WTC11 (cell line): ENCODE results near the gene HIPK3. TPM values are rescaled to one million over a fixed set of nuclear protein-coding genes. Genes with fewer than 3 reads are reported as not detected.

Experiments
- ATAC-seq: fragments of 200-7000 bp; cut with Tn5 transposase; 2 replicates; pipeline ENCODE4 v1.10.0; 2021; ENCODE audit warnings: mild to moderate bottlenecking, moderate library complexity
- CTCF ChIA-PET: fragments of 300-600 bp; sonication (Branson Sonifier 250); formaldehyde crosslinking; loops from one replicate; lab custom pipeline; 2021; ENCODE audit warnings: antibody characterized with exemption; lab: Charles Lee
- POLR2A ChIA-PET: fragments of 350-600 bp; sonication (Branson Sonifier 250); formaldehyde crosslinking; loops from one replicate; lab custom pipeline; 2021; ENCODE audit warnings: antibody characterized with exemption; lab: Charles Lee
- DNase-seq: peaks from one replicate; pipeline ENCODE4 v3.0.0; 2021; ENCODE audit warnings: low spot score
- H3K27ac Mint-ChIP-seq: 2 replicates; pipeline ENCODE4 v1.8.0; 2021; ENCODE audit warnings: mixed read lengths
- H3K27me3 Mint-ChIP-seq: 2 replicates; pipeline ENCODE4 v1.8.0; 2021; ENCODE audit warnings: low read depth, mild to moderate bottlenecking, moderate library complexity, mixed read lengths
- H3K36me3 Mint-ChIP-seq: 2 replicates; pipeline ENCODE4 v1.8.0; 2021; ENCODE audit warnings: mixed read lengths
- H3K4me1 Mint-ChIP-seq: 2 replicates; pipeline ENCODE4 v1.8.0; 2022; ENCODE audit warnings: mixed read lengths
- H3K4me3 Mint-ChIP-seq: 2 replicates; pipeline ENCODE4 v1.8.0; 2021; ENCODE audit warnings: mild to moderate bottlenecking, moderate library complexity, mixed read lengths
- H3K9me3 Mint-ChIP-seq: 2 replicates; pipeline ENCODE4 v1.8.0; 2021; ENCODE audit warnings: mixed read lengths
- ATF2 ChIP-seq: sonication (generic); formaldehyde crosslinking; IDR thresholded peaks from 2 replicates; pipeline ENCODE4 v1.8.1; 2022; ENCODE audit warnings: low read depth, missing genetic modification reagents, borderline replicate concordance
- CDX4 ChIP-seq: fragments of 250-450 bp; sonication (Bioruptor Pico); IDR thresholded peaks from 2 replicates; pipeline ENCODE4 v1.9.0; 2021; ENCODE audit warnings: moderate library complexity, mild to moderate bottlenecking, inconsistent platforms, borderline replicate concordance
- E2F4 ChIP-seq: sonication (generic); formaldehyde crosslinking; IDR thresholded peaks from 2 replicates; pipeline ENCODE4 v1.8.1; 2022; ENCODE audit warnings: low read depth, mild to moderate bottlenecking, moderate library complexity, missing genetic modification reagents, borderline replicate concordance
- EMX1 ChIP-seq: fragments of 250-450 bp; sonication (Bioruptor Pico); IDR thresholded peaks from 2 replicates; pipeline ENCODE4 v1.8.0; 2021; ENCODE audit warnings: mild to moderate bottlenecking
- FOXK1 ChIP-seq: sonication (generic); formaldehyde crosslinking; IDR thresholded peaks from 2 replicates; pipeline ENCODE4 v1.8.0; 2022; ENCODE audit warnings: mild to moderate bottlenecking, moderate library complexity, missing genetic modification reagents
- IRF1 ChIP-seq: sonication (generic); formaldehyde crosslinking; IDR thresholded peaks from 2 replicates; pipeline ENCODE4 v1.8.0; 2023; ENCODE audit warnings: missing genetic modification reagents
- NR1H2 ChIP-seq: sonication (generic); formaldehyde crosslinking; IDR thresholded peaks from 2 replicates; pipeline ENCODE4 v1.9.0; 2021; ENCODE audit warnings: mild to moderate bottlenecking, moderate library complexity, missing genetic modification reagents
- NR3C1 ChIP-seq: sonication (generic); formaldehyde crosslinking; conservative IDR thresholded peaks from 2 replicates; pipeline ENCODE4 v1.8.1; 2023; ENCODE audit warnings: low read depth, mild to moderate bottlenecking, missing genetic modification reagents
- USF2 ChIP-seq: sonication (generic); formaldehyde crosslinking; IDR thresholded peaks from 2 replicates; pipeline ENCODE4 v1.8.1; 2023; ENCODE audit warnings: mild to moderate bottlenecking, missing genetic modification reagents, moderate library complexity
- ZBTB21 ChIP-seq: sonication (generic); formaldehyde crosslinking; IDR thresholded peaks from 2 replicates; pipeline ENCODE4 v1.8.1; 2023; ENCODE audit warnings: mild to moderate bottlenecking, missing genetic modification reagents, borderline replicate concordance
- ZNF138 ChIP-seq: sonication (generic); formaldehyde crosslinking; conservative IDR thresholded peaks from 2 replicates; pipeline ENCODE4 v1.8.1; 2022; ENCODE audit warnings: mild to moderate bottlenecking, moderate library complexity, missing genetic modification reagents
- ZNF219 ChIP-seq: sonication (generic); formaldehyde crosslinking; IDR thresholded peaks from 2 replicates; pipeline ENCODE4 v1.8.0; 2023; ENCODE audit warnings: missing genetic modification reagents, mild to moderate bottlenecking, borderline replicate concordance
- ZNF263 ChIP-seq: sonication (generic); formaldehyde crosslinking; IDR thresholded peaks from 2 replicates; pipeline ENCODE4 v1.8.1; 2022; ENCODE audit warnings: low read depth, mild to moderate bottlenecking, moderate library complexity, missing genetic modification reagents
- ZNF281 ChIP-seq: sonication (generic); formaldehyde crosslinking; IDR thresholded peaks from 2 replicates; pipeline ENCODE4 v1.8.0; 2023; ENCODE audit warnings: mild to moderate bottlenecking, missing genetic modification reagents
- ZNF423 ChIP-seq: fragments of 250-450 bp; sonication (Bioruptor Pico); IDR thresholded peaks from 2 replicates; pipeline ENCODE4 v2.1.2; 2022; ENCODE audit warnings: mild to moderate bottlenecking, moderate library complexity
- ZNF532 ChIP-seq: fragments of 250-450 bp; sonication (Bioruptor Pico); IDR thresholded peaks from 2 replicates; pipeline ENCODE4 v1.9.0; 2021; ENCODE audit warnings: mild to moderate bottlenecking, borderline replicate concordance
- ZNF671 ChIP-seq: fragments of 250-450 bp; sonication (Bioruptor Pico); IDR thresholded peaks from 2 replicates; pipeline ENCODE4 v1.8.0; 2021; ENCODE audit warnings: mild to moderate bottlenecking
- ZSCAN18 ChIP-seq: fragments of 250-450 bp; sonication (Bioruptor Pico); IDR thresholded peaks from 2 replicates; pipeline ENCODE4 v2.1.2; 2022; ENCODE audit warnings: mild to moderate bottlenecking, moderate library complexity
- total RNA-seq: library from RNA; stranded (reverse); gene quantifications from 3 replicates; pipeline ENCODE4 v1.2.3, GENCODE V29; 2021

Gene HIPK3
- total RNA-seq, 1 experiment from 2014 or later: 24.1 TPM

- no peak for DNase-seq
- ChIA-PET CTCF (no interaction called here), POLR2A (no interaction called here)
- no peaks in the 10 kb centered on the region for H3K27me3 Mint-ChIP-seq
- H3K9me3 Mint-ChIP-seq: no peaks in the 10 kb centered on the region
- ATAC-seq: no peak
- H3K4me1 Mint-ChIP-seq: no peaks in the 10 kb centered on the region
- no peak overlapping the region for H3K4me3 Mint-ChIP-seq
- TF ChIP-seq ZNF263 (CRISPR knock-in tag) (no peak), ZNF138 (CRISPR knock-in tag) (no peak), ZNF219 (CRISPR knock-in tag) (no peak), NR3C1 (CRISPR knock-in tag) (no peak), ZNF532 (CRISPR knock-in tag) (no peak), ZNF281 (CRISPR knock-in tag) (no peak), NR1H2 (no peak), ZNF423 (CRISPR knock-in tag) (no peak), ZSCAN18 (no peak), IRF1 (CRISPR knock-in tag) (no peak)
- H3K27ac Mint-ChIP-seq: no peak overlapping the region
- peaks cover 4% of the 10 kb centered on the region for H3K36me3 Mint-ChIP-seq
These were observed 34.0 kb downstream of the HIPK3 start for GRCh38 chr11:33291004-33291777.

- ChIA-PET CTCF (no interaction called here), POLR2A (interaction anchor here (0.6 kb wide), 1 partner anchor 113 kb away, joined by 3 read pairs; no protein-coding TSS in a partner anchor)
- Mint-ChIP-seq H3K36me3 (peaks cover 8% of the 10 kb centered on the region), H3K4me3 (no peak overlapping the region), H3K9me3 (peaks cover 5% of the 10 kb centered on the region), H3K4me1 (no peaks in the 10 kb centered on the region), H3K27me3 (no peaks in the 10 kb centered on the region), H3K27ac (no peak overlapping the region)
- ATAC-seq (no peak), DNase-seq (no peak)
- TF ChIP-seq E2F4 (CRISPR knock-in tag) (no peak), CDX4 (no peak), ATF2 (CRISPR knock-in tag) (no peak), ZNF671 (CRISPR knock-in tag) (no peak), FOXK1 (CRISPR knock-in tag) (no peak), EMX1 (CRISPR knock-in tag) (no peak), USF2 (CRISPR knock-in tag) (no peak), ZBTB21 (no peak)
These were observed 35.1 kb downstream of the HIPK3 start for GRCh38 chr11:33292311-33292710.
